Karpas-422 (cell line): ENCODE measurements around the gene AGMO. TPM values are rescaled to one million over a fixed set of nuclear protein-coding genes. Genes with fewer than 3 reads are reported as not detected.

Experiments
- DNase-seq: peaks from one replicate; pipeline ENCODE4 v3.0.0-alpha.2; 2015
- H2AFZ ChIP-seq: fragments of 200-600 bp; sonication (generic); 2 replicates; pipeline ENCODE4 v1.6.1; 2014; ENCODE audit warnings: antibody characterized with exemption, low read length, mixed read lengths
- H3K27ac ChIP-seq: fragments of 200-600 bp; sonication (generic); 2 replicates; pipeline ENCODE4 v1.5.1; 2014; ENCODE audit warnings: mild to moderate bottlenecking, low read length, moderate library complexity
- H3K27me3 ChIP-seq: fragments of 200-600 bp; sonication (generic); 2 replicates; pipeline ENCODE4 v1.6.1; 2014; ENCODE audit warnings: low read length, mixed read lengths
- H3K36me3 ChIP-seq: fragments of 200-600 bp; sonication (generic); 2 replicates; pipeline ENCODE4 v1.6.1; 2014; ENCODE audit warnings: low read length, mixed read lengths; ENCODE audit not compliant: insufficient read depth
- H3K4me1 ChIP-seq: fragments of 200-600 bp; sonication (generic); 2 replicates; pipeline ENCODE4 v1.6.1; 2014; ENCODE audit warnings: mild to moderate bottlenecking, low read length, mixed read lengths
- H3K4me2 ChIP-seq: fragments of 200-600 bp; sonication (generic); 2 replicates; pipeline ENCODE4 v1.6.1; 2014; ENCODE audit warnings: low read length, low read depth, mild to moderate bottlenecking; ENCODE audit not compliant: poor library complexity, severe bottlenecking
- H3K4me3 ChIP-seq: fragments of 200-600 bp; sonication (generic); 2 replicates; pipeline ENCODE4 v1.5.1; 2014; ENCODE audit warnings: mild to moderate bottlenecking, antibody characterized with exemption, low read length, mixed read lengths
- H3K79me2 ChIP-seq: fragments of 200-600 bp; sonication (generic); 2 replicates; pipeline ENCODE4 v1.6.1; 2014; ENCODE audit warnings: mild to moderate bottlenecking, low read length, mixed read lengths
- H3K9ac ChIP-seq: fragments of 200-600 bp; sonication (generic); 2 replicates; pipeline ENCODE4 v1.6.0; 2014; ENCODE audit warnings: low read length
- H3K9me2 ChIP-seq: fragments of 200-600 bp; sonication (generic), shearing (Covaris generic); replicated peaks from 2 replicates; pipeline ENCODE4 v1.6.0; 2014; ENCODE audit warnings: mild to moderate bottlenecking, low read length, moderate library complexity; ENCODE audit not compliant: insufficient read depth
- H3K9me3 ChIP-seq: fragments of 300-700, 200-600 bp; sonication (generic); 2 replicates; pipeline ENCODE4 v1.6.1; 2014; ENCODE audit warnings: low read length, mixed read lengths
- H4K20me1 ChIP-seq: fragments of 200-600 bp; sonication (generic); 2 replicates; pipeline ENCODE4 v1.6.1; 2014; ENCODE audit warnings: mild to moderate bottlenecking, antibody characterized with exemption, low read length, low read depth; ENCODE audit not compliant: insufficient read depth
- total RNA-seq: library from RNA; depleted of rRNA; stranded (reverse); fragments of >200 nt; shearing (Covaris generic); gene quantifications from 2 replicates; pipeline ENCODE4 v1.2.3, GENCODE V29; 2014; ENCODE audit warnings: low replicate concordance

Gene AGMO
- total RNA-seq, 1 experiment from 2014 or later = not detected

DNA sequence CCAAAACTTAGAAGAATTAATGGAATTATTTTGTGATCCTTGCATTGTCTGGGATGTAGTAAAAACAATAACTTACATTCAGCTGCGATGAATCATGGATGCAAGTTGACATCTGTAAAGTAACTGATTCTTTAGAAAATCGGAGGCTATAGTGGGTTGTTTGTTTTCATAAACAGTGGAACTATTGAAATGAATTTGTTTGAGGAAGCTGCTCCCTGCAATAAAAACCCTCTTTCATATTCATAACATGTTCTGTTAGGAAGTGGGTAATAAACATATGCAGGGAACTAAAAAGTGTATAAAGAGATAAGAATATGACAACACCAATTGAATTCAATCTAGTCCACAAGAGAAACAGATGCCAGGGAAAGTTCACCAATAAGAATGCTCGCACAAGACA is 53.6 kb downstream of the AGMO start:
- Histone ChIP-seq H3K27me3 (no peaks in the 10 kb centered on the region), H3K36me3 (no peaks in the 10 kb centered on the region), H3K79me2 (no peaks in the 10 kb centered on the region), H3K9me2 (no peaks in the 10 kb centered on the region), H3K9me3 (peaks cover 9% of the 10 kb centered on the region; the same call in 1 of the 2 replicates), H3K4me1 (no peaks in the 10 kb centered on the region), H3K27ac (no peak overlapping the region), H3K4me3 (no peak overlapping the region), H3K9ac (no peak overlapping the region), H4K20me1 (no peaks in the 10 kb centered on the region), H2AFZ (no peak overlapping the region), H3K4me2 (no peak overlapping the region)
- no peak for DNase-seq

- no peak for DNase-seq
- Histone ChIP-seq H3K4me3 (no peak overlapping the region), H4K20me1 (no peaks in the 10 kb centered on the region), H3K27me3 (no peaks in the 10 kb centered on the region), H3K4me1 (no peaks in the 10 kb centered on the region), H3K27ac (no peak overlapping the region), H3K9ac (no peak overlapping the region), H3K36me3 (no peaks in the 10 kb centered on the region), H3K9me3 (peaks cover 9% of the 10 kb centered on the region; the same call in 1 of the 2 replicates), H3K79me2 (no peaks in the 10 kb centered on the region), H3K4me2 (no peak overlapping the region), H2AFZ (no peak overlapping the region), H3K9me2 (no peaks in the 10 kb centered on the region)
Observed at GRCh38 chr7:15507708-15508107, 54.1 kb downstream of the AGMO start.

GRCh38 chr7:15507171-15507570 is 54.6 kb downstream of the AGMO start:
- Histone ChIP-seq H3K27me3 (no peaks in the 10 kb centered on the region), H3K9ac (no peak overlapping the region), H2AFZ (no peak overlapping the region), H3K27ac (no peak overlapping the region), H3K4me3 (no peak overlapping the region), H3K9me2 (no peaks in the 10 kb centered on the region), H4K20me1 (no peaks in the 10 kb centered on the region), H3K79me2 (no peaks in the 10 kb centered on the region), H3K4me2 (no peak overlapping the region), H3K36me3 (no peaks in the 10 kb centered on the region), H3K9me3 (peaks cover 12% of the 10 kb centered on the region), H3K4me1 (no peaks in the 10 kb centered on the region)
- DNase-seq = no peak

DNA sequence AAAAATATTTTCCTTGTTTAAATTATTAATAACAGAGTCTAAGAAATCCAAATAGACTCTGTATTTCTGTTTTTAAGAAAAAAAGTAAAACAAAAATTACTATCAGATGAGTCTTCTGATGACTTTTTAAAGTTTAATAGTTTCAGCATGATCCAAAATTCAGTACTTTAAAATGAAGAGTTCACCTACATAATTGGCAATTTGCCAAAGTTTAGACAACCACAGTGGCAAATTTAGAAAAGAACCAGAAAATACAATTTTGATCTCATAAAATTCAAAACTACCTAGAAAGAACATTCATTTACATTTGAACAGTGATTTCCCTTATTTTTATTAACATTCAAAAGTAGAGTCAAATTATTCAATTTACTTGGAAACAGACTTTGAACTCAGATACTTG is 56.1 kb downstream of the AGMO start:
- Histone ChIP-seq H3K27ac (no peak overlapping the region), H3K9me2 (no peaks in the 10 kb centered on the region), H3K4me1 (no peaks in the 10 kb centered on the region), H3K27me3 (no peaks in the 10 kb centered on the region), H3K9me3 (peaks cover 14% of the 10 kb centered on the region), H3K79me2 (no peaks in the 10 kb centered on the region), H2AFZ (no peak overlapping the region), H3K4me2 (no peak overlapping the region), H4K20me1 (no peaks in the 10 kb centered on the region), H3K4me3 (no peak overlapping the region), H3K36me3 (no peaks in the 10 kb centered on the region), H3K9ac (no peak overlapping the region)
- DNase-seq = no peak

- no peak overlapping the region for H3K4me3 ChIP-seq
- H3K36me3 ChIP-seq = no peaks in the 10 kb centered on the region
- DNase-seq = no peak
- H3K9me3 ChIP-seq = peaks cover 14% of the 10 kb centered on the region
- no peaks in the 10 kb centered on the region for H4K20me1 ChIP-seq
- no peak overlapping the region for H3K27ac ChIP-seq
- no peak overlapping the region for H3K4me2 ChIP-seq
- no peak overlapping the region for H3K9ac ChIP-seq
- no peaks in the 10 kb centered on the region for H3K4me1 ChIP-seq
- H2AFZ ChIP-seq = no peak overlapping the region
- no peaks in the 10 kb centered on the region for H3K79me2 ChIP-seq
- no peaks in the 10 kb centered on the region for H3K27me3 ChIP-seq
- no peaks in the 10 kb centered on the region for H3K9me2 ChIP-seq
Observed at GRCh38 chr7:15504351-15504750, 57.5 kb downstream of the AGMO start.

DNA sequence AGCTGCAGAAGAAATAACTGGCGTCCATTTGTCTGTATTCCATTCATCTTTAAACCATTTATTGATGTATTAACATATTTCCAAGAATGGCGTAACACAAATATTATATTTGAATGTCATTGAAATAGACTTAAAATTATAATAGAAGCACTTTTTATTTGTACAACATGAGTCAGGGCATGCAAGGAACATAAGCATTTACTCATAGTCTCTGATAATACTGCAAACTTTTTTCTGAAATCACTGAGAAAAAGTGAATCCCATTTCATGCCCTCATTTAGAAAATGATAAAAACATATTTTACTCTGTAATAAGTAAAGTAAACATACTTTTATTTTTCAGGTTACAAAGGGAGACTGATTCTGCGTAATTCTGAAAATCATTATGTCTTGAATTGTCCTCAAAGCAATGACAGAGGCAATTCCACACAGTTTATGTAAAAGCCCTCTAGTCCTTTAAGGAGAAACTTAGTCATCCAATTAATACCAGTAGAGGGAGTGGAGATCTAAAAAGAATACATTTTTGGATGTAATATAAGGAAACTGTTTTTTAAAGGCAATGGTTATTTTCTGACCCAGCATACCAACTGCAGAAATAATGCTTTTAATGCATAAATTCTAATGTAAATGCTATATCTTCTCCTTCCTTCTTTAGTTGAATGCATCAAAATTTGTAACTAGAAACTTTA is 58.1 kb downstream of the AGMO start:
- Histone ChIP-seq H3K4me1 (no peaks in the 10 kb centered on the region), H3K9ac (no peak overlapping the region), H4K20me1 (no peaks in the 10 kb centered on the region), H3K9me3 (peaks cover 14% of the 10 kb centered on the region), H3K4me3 (no peak overlapping the region), H3K79me2 (no peaks in the 10 kb centered on the region), H3K4me2 (no peak overlapping the region), H3K9me2 (no peaks in the 10 kb centered on the region), H2AFZ (no peak overlapping the region), H3K27me3 (no peaks in the 10 kb centered on the region), H3K36me3 (no peaks in the 10 kb centered on the region), H3K27ac (no peak overlapping the region)
- no peak for DNase-seq

DNA sequence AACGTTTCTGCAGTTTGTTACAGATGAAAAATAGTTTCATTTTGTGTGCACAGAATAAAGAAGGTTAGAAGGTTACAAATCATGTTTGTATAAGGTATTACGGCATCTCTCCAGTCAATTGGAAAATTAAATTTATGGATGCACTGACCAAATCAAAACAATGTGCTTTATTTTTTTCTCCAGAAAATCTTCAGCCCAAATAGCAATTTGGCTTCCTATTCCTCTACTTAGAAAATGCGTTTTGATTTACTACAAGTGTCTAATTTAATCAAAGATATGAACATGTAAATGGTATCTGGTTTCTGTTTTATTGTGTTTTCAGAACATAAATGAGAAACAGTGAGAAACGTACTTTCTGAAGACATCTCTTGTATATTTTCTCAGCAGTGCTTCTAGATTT is 63.4 kb downstream of the AGMO start:
- no peaks in the 10 kb centered on the region for H3K27me3 ChIP-seq
- no peak overlapping the region for H3K27ac ChIP-seq
- no peaks in the 10 kb centered on the region for H3K36me3 ChIP-seq
- H3K4me1 ChIP-seq = no peaks in the 10 kb centered on the region
- no peak overlapping the region for H3K9ac ChIP-seq
- no peaks in the 10 kb centered on the region for H4K20me1 ChIP-seq
- no peak overlapping the region for H2AFZ ChIP-seq
- peaks cover 16% of the 10 kb centered on the region for H3K9me3 ChIP-seq
- DNase-seq = no peak
- no peak overlapping the region for H3K4me2 ChIP-seq
- H3K4me3 ChIP-seq = no peak overlapping the region
- H3K79me2 ChIP-seq = no peaks in the 10 kb centered on the region
- no peaks in the 10 kb centered on the region for H3K9me2 ChIP-seq

GRCh38 chr7:15495170-15495569 is 66.6 kb downstream of the AGMO start:
- Histone ChIP-seq H3K27ac (no peak overlapping the region), H3K79me2 (no peaks in the 10 kb centered on the region), H3K4me2 (no peak overlapping the region), H3K9me3 (peaks cover 11% of the 10 kb centered on the region; the same call in 1 of the 2 replicates), H3K9me2 (no peaks in the 10 kb centered on the region), H3K9ac (no peak overlapping the region), H2AFZ (no peak overlapping the region), H3K36me3 (no peaks in the 10 kb centered on the region), H3K4me3 (no peak overlapping the region), H4K20me1 (no peaks in the 10 kb centered on the region), H3K27me3 (no peaks in the 10 kb centered on the region), H3K4me1 (no peaks in the 10 kb centered on the region)
- no peak for DNase-seq
